Measurements from ENCODE around the gene TBL1X. TPM values are rescaled to one million over a fixed set of nuclear protein-coding genes. Genes with fewer than 3 reads are reported as not detected.

Gene TBL1X
- polyA plus RNA-seq, 3 donors, result 12.5 to 19.5 (median 13.8) TPM

GRCh38 chrX:9730752-9731151 lies 265.9 kb downstream of the TBL1X start:
- no peak overlapping the region for H3K9ac ChIP-seq (ENCODE audit: insufficient read depth, low read length, poor library complexity, severe bottlenecking)
- no peak overlapping the region for H3K4me3 ChIP-seq (replicated peaks in 1 of 3; ENCODE audit: low read depth in 2 of 3, low read length in 3 of 3)
- H3K4me2 ChIP-seq (replicated peaks; ENCODE audit: extremely low read depth, low read length, poor library complexity, severe bottlenecking), result no peak overlapping the region
- H2AFZ ChIP-seq (ENCODE audit: insufficient read depth, low read depth, low read length, poor library complexity, severe bottlenecking), result no peak overlapping the region
- H3K9me3 Mint-ChIP-seq, result peaks cover 7 to 22% (median 18%) of the 10 kb centered on the region in 7 donors
- no peak overlapping the region for H3K27ac ChIP-seq (ENCODE audit: low read depth in 1 of 2, low read length in 2 of 2)
- H3K4me3 Mint-ChIP-seq, result no peak overlapping the region
- no peaks in the 10 kb centered on the region for H4K20me1 ChIP-seq (ENCODE audit: insufficient read depth, low read length)
- no peaks in the 10 kb centered on the region for H3K4me1 ChIP-seq (ENCODE audit: control insufficient read depth in 1 of 2, insufficient read depth in 2 of 2, low read length in 2 of 2)
- H3K27me3 Mint-ChIP-seq (ENCODE audit: low read depth in 3 of 3), result peaks cover 3 to 8% (median 8%) of the 10 kb centered on the region in 3 donors
- no peaks in the 10 kb centered on the region for H3K27me3 ChIP-seq (ENCODE audit: control insufficient read depth in 2 of 2, insufficient read depth in 2 of 2, low read length in 2 of 2)
- no peak for DNase-seq
- H3K4me1 Mint-ChIP-seq, result peaks cover 4% of the 10 kb centered on the region
- H3K9me3 ChIP-seq (replicated peaks in 1 of 2; ENCODE audit: control insufficient read depth in 1 of 2, insufficient read depth in 1 of 2, low read length in 2 of 2), result peaks cover 14 to 25% of the 10 kb centered on the region in 2 donors
- WGBS (ENCODE audit: insufficient coverage), result no CpG with 5 or more reads among the region's 1 CpG
- no peak for TF ChIP-seq CTCF (IDR thresholded peaks at IDR 0.05)
- H3K36me3 Mint-ChIP-seq, result no peaks in the 10 kb centered on the region
- H3K36me3 ChIP-seq (replicated peaks in 1 of 2; ENCODE audit: control insufficient read depth in 1 of 2, insufficient read depth in 2 of 2, low read length in 2 of 2), result no peaks in the 10 kb centered on the region
- H3K27ac Mint-ChIP-seq, result no peak overlapping the region
- no peaks in the 10 kb centered on the region for H3K79me2 ChIP-seq (ENCODE audit: insufficient read depth, low read length)
- intact Hi-C loops (cut with micrococcal nuclease), result no loop called here

- Mint-ChIP-seq H3K9me3 (peaks cover 0 to 2% (median 0%) of the 10 kb centered on the region in 7 donors), H3K27ac (no peak overlapping the region), H3K36me3 (no peaks in the 10 kb centered on the region), H3K4me3 (no peak overlapping the region), H3K27me3 (ENCODE audit: low read depth in 3 of 3) (peaks cover 2 to 24% (median 4%) of the 10 kb centered on the region in 3 donors), H3K4me1 (no peaks in the 10 kb centered on the region)
- intact Hi-C loops (cut with micrococcal nuclease), result no loop called here
- no peaks in the 10 kb centered on the region for H3K36me3 ChIP-seq (replicated peaks in 1 of 2; ENCODE audit: control insufficient read depth in 1 of 2, insufficient read depth in 2 of 2, low read length in 2 of 2)
- no peaks in the 10 kb centered on the region for H3K27me3 ChIP-seq (ENCODE audit: control insufficient read depth in 2 of 2, insufficient read depth in 2 of 2, low read length in 2 of 2)
- H3K9me3 ChIP-seq (replicated peaks in 1 of 2; ENCODE audit: control insufficient read depth in 1 of 2, insufficient read depth in 1 of 2, low read length in 2 of 2), result no peaks in the 10 kb centered on the region
- no peaks in the 10 kb centered on the region for H4K20me1 ChIP-seq (ENCODE audit: insufficient read depth, low read length)
- 100% methylated on average over 2 of the region's 7 CpGs for WGBS (ENCODE audit: insufficient coverage)
- H3K27ac ChIP-seq (ENCODE audit: low read depth in 1 of 2, low read length in 2 of 2), result no peak overlapping the region
- H3K4me1 ChIP-seq (ENCODE audit: control insufficient read depth in 1 of 2, insufficient read depth in 2 of 2, low read length in 2 of 2), result no peaks in the 10 kb centered on the region
- no peak overlapping the region for H3K4me3 ChIP-seq (replicated peaks in 1 of 3; ENCODE audit: low read depth in 2 of 3, low read length in 3 of 3)
- no peak overlapping the region for H3K9ac ChIP-seq (ENCODE audit: insufficient read depth, low read length, poor library complexity, severe bottlenecking)
- no peak for DNase-seq
- H3K79me2 ChIP-seq (ENCODE audit: insufficient read depth, low read length), result no peaks in the 10 kb centered on the region
- H2AFZ ChIP-seq (ENCODE audit: insufficient read depth, low read depth, low read length, poor library complexity, severe bottlenecking), result no peak overlapping the region
- H3K4me2 ChIP-seq (replicated peaks; ENCODE audit: extremely low read depth, low read length, poor library complexity, severe bottlenecking), result no peak overlapping the region
- no peak for TF ChIP-seq CTCF (IDR thresholded peaks at IDR 0.05)
Measured at GRCh38 chrX:9737363-9737762, 272.5 kb downstream of the TBL1X start.
